ENCODE results near the gene FGD6.

The FGD6 gene

DNA sequence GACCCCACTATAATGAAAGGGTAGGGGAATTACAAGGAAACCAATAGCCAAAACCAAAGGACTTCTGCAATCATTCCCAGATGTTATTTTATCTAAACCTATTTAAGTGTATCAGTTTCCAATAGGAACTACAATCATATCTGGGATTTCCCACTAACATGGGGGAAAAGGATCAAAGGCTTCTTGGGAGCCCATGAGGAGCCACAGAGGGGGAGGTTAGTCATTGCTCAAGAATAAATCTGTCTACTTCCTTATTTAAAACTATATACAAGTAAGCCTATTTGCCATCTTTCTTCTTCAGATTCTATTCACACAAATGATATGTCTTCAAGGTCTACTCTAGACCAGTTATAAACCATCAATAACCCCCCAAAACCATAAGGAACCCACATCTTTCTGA, 33.1 kb downstream of the FGD6 start:
- TF ChIP-seq, protein P1, sequence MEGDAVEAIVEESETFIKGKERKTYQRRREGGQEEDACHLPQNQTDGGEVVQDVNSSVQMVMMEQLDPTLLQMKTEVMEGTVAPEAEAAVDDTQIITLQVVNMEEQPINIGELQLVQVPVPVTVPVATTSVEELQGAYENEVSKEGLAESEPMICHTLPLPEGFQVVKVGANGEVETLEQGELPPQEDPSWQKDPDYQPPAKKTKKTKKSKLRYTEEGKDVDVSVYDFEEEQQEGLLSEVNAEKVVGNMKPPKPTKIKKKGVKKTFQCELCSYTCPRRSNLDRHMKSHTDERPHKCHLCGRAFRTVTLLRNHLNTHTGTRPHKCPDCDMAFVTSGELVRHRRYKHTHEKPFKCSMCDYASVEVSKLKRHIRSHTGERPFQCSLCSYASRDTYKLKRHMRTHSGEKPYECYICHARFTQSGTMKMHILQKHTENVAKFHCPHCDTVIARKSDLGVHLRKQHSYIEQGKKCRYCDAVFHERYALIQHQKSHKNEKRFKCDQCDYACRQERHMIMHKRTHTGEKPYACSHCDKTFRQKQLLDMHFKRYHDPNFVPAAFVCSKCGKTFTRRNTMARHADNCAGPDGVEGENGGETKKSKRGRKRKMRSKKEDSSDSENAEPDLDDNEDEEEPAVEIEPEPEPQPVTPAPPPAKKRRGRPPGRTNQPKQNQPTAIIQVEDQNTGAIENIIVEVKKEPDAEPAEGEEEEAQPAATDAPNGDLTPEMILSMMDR (conservative IDR thresholded peaks at IDR 0.05): no peak
- H3K27ac ChIP-seq: no peak overlapping the region

DNA sequence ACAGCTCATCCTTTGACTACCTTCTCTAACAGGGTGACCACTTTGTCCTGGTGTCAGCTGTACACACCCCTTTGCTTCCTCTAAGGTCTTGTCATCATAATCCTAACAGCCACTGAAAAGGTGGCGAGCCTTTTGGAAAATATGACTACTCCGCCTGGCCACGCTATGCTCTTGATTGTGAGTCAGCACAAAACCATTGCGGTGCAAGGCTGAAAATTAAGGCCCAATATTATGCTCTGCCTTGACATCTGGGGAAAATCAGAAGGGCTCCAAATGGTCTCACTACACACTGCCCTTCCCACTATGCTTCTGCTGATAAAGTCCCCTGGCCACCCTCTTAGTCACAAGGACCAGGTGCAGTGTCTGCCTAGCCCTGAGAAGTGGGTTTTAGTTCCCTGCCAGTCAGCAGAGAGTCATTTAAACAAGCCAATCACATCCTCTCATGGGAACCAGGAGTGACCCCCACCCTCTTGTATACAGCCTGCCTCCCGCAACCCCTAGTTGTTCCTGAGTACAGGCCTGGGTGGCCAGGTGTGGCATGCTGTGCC, 34.3 kb downstream of the FGD6 start:
- no peak overlapping the region for H3K27ac ChIP-seq
- TF ChIP-seq, protein P1 (conservative IDR thresholded peaks at IDR 0.05): no peak

DNA sequence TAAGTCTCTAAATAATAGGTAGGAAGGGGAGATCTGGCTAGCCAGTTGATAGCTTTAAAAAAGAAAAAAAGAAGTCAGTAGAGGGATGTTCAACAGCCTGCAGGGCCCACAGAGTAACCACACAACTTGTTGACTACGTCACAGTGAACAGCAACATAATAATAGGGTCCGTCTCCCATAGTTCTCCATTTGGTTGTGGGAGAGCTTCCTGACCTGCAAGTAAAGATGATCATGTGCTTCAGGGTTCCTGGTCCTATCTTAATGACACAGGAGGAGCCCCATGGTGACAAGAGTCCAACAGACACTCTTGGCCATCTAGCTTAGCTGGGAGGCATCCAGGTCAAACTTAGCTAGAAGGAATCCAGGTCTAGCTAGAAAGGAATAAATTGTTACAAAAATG, 36.2 kb downstream of the FGD6 start:
- TF ChIP-seq, protein P1 (conservative IDR thresholded peaks at IDR 0.05): no peak

DNA sequence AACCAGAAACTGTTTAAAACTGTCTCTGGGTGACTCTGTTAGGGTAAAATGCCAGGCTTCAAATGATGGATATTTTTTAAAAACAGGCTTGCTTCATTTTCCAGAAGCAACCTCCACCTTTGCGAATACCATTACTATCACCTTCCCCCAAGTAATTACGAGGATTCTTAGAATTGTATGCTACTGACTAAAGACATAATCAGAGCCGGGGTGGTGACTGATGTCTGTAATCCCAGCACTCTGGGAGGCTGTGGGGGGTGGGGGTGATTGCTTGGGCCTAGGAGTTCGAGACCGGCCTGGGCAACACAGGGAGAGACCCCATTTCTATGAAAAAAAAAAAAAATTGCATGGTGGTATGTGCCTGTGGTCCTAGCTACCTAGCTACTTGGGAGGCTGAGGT, 38.3 kb downstream of the FGD6 start:
- TF ChIP-seq, protein P1 (conservative IDR thresholded peaks at IDR 0.05): no peak
- no peak overlapping the region for H3K27ac ChIP-seq

More for the DNA sequence above, 36.2 kb downstream of the FGD6 start:
- no peak overlapping the region for H3K27ac ChIP-seq

DNA sequence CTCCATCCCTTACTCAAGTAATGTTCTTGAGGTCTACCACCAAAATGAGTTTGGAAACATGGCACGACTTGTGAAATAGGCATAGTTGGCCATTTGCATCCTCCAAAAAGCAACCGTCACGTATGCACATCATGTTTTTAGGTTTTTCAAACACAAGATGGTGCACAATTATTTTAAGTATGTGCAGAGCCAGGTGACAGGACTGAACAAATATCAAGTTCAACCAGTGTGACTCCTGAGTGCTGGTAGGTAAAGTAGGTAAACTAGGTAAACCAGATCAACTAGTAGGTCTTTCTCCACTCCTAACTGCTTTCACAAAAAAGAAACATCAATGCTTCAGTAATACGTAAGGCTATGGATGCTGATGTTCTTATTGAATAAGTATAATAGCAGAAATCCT, 39.1 kb downstream of the FGD6 start:
- TF ChIP-seq, protein P1 (conservative IDR thresholded peaks at IDR 0.05): no peak
- no peak overlapping the region for H3K27ac ChIP-seq

DNA sequence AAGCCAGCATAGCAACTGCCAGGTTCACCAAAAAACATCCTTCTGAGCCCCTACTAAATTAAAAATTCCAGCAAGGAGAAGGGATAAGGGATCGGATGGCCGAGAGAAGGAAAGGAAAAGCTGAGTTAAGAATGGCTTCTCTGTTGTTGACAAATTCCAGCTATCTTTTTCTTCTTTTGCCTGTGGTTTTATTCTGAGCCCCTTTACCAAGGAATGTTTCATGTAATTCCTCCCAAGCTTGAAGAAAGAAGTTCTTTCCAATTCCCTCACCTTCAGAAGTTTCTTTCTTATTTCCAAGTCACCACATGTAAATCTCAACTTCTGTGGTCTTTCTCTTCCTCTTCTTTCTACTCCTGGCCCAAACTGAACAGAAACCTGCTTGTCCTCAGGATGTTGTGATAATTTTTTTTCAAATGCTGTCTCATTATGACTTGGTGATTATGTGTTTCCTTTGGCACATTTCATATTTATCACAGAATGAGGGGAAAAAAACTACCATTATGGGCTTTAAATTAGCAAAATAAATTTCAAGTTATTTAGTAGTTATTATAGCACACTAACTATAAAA, 40.0 kb downstream of the FGD6 start:
- TF ChIP-seq, protein P1 (conservative IDR thresholded peaks at IDR 0.05): no peak
- H3K27ac ChIP-seq: no peak overlapping the region

DNA sequence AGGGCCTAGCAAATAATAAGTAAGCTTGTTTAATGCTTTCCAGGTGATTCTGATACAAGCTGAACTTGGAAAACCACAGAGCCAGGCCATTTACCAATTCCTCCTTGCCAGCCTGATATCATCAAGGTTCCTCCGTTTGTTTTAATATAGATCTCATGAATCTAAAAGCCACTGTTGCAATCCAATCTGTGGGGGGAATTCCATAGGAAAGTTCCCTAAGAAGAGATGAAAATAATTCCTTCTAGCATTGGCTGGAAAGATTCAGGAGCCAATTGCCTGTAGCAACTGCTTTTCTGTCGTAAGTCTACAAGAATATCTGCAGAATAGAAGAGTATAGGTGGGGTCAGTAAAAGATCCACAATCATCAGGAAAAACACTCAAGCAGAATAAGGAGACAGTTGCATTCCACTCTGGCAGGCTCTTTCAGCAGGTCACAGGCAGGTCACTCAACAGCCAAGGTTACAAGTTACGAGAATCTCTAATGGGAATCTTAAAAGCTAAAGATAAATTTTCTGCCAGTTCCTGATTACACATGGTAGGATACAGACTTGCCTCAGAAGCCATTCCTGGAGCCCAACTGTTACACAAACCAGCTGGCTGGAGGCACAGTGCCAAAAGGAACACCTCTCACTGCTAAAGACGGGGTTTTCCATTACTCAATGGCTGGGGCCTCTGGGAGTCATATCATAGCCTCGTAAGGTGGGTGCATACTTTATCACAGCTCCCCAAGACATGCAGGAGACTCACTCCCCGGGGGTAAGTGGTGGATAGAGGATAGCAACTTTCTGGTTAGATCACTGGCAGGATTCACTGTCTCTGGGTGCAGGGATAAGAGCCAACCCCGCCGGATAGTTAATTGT, 43.6 kb downstream of the FGD6 start:
- TF ChIP-seq, protein P1 (conservative IDR thresholded peaks at IDR 0.05): no peak
- H3K27ac ChIP-seq: no peak overlapping the region

Measured in VCaP (cell line).